Amniotic epithelial cell (primary cell): ENCODE data around the gene DYNLT4.
"Not testable (repeated sequence)": the region's sequence is repeated elsewhere in the genome, so short reads cannot be mapped to it uniquely, and the experiment has no call there.

Experiments used
- DNase-seq: peaks from one replicate; pipeline ENCODE4 v3.0.0-alpha.2; 2010; ENCODE audit warnings: low read depth

The DYNLT4 gene

DNA sequence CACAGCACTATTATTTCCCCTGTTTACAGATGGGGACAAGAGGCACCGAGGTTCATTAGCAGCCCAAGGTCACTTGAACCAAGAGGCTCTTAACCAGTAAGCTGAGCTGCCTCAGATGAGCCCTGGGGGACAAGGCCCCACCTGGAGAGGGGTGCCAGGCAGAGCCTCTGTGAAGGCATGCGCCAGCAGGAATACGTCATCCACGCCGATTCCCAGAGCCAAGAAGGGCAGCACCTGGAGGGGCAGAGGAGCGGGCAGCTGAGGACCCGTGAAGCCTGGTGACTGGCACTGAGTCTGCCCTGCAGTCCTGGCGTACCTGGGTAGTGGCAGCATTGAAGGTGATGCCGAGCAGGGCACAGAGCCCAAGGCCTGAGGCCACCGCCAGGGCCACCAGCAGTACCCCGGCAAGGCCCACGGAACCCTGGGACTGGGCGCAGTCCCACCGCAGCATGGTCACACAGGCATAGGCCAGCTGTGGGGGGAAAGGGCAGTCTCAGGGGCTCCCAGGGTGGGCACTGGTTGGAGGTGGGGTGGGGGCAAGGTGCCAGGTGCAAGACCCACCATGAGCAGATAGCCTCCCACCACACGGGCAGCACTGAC, 21.8 kb upstream of the DYNLT4 start:
- DNase-seq: no peak

DNA sequence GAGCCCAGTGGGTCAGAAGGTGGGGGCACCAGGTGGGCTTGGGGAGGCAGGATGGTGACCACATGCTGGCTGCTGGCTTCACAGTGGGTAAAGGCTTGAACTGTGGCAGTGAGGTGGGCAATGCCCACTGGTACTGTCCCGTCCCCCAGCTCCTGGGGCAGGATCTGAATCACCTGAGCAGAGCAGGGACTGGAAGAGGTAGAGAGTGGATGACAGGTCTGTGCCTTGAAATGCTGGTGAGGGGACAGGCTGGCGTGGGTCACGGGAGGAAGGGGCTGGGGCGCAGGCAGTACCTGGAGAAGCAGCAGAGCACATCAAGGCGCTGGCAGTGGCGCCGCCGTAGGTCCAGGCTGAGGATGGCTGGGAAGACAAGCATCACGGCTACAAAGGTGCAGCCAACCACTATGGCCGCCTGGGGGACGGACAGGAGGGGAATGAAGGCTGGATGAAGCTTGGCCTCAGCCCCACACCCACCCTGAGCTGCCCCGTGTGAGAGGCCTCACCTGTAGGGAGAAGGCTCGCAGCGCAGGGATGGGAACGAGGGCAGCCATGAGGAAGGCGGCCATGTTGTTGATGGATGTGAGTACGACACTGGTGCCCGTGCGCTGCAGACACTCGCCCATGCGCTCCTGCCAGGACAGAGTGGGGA, 21.0 kb upstream of the DYNLT4 start:
- DNase-seq: no peak

DNA sequence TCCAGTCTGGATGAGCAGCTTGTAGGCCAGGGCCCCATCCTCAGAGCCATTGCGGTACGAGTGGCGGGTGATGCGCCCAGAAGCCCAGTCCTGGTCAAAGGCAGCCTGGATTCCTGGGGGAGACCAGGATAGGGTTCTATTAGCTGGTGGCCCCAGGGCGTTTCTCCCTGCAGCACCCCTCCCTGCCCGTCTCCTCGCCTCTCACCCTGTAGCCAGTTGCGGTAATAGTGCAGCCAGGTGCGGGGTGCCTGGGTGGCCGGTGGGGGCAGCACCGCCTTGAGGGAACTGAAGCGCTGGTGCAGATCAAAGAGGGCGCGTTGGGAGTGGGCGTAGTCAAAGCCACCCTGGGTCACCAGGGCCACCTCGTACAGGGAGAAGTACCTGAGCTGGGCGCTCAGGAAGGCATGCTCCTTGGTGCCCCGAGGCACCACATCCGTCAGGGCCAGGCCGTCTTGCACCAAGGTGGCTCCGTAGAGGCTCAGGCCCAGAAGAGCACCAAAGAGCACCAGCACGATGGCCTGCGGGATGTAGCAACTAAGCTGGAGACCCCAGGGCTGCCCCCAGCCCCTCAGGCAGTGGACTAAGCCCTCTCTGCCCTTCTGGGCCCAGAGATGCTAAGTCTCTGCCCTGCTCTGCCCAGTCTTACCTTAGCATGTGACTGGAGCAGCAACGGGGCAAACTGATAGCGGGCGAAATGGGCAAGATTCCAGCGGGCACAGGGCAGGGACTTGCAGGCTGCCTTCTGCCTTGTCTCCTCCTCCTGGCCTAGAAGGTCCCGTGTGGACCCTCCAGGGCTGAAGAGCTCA, 20.2 kb upstream of the DYNLT4 start:
- no peak for DNase-seq

DNA sequence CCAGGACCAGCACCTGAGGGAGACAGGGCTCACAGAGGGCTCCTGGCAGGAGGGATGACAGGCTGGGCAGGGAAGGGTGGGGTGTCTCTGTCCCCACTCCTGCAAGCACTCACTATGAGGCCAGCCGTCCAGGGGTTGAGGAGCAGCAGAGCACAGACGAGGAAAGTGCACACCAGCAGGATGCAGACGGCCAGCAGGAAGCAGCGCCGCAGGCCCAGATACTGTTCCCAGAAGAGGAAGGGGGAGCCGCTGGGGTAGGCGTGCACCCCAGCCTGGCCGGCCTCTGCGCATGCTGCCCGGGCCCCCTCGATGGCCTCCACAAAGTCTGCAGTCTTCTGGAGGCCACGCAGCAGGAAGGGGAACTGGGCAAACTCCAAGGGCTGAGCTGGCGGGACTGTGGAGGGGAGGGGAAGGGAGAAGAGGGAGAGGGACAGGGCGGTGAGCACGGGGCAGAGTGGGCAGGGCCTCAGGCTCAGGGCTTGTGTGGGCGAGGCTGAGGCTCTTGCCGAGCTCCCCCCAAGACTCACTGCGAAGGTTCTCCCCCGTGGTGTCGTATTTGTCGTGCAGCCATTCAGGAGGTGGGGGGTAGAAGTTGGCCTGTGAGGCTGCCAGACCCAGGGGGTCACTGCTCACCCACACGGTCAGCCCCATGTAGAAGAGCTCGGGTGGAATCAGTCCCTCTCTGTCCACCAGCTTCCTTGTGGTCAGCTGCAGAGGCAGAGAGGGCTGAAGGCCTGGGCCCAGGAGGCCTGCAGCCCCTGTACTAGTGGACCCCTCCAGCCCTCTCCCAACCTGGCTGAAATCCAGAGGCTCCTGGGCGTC, 19.4 kb upstream of the DYNLT4 start:
- DNase-seq: no peak

DNA sequence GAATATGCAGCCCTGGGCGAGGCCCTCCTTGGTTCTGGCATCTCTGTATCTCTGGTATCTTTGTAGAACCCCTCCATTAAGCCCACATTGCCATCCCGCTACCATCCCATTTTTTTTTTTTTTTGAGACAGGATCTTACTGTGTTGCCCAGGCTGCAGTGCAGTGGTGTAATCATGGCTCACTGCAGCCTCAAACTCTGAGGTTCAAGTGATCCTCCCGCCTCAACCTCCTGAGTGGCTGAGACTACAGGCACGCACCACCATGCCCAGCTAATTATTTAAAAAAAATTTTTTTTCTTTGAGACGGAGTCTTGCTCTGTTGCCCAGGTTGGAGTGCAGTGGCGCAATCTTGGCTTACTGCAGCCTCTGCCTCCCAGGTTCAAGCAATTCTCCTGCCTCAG, 17.2 kb upstream of the DYNLT4 start:
- not testable (repeated sequence) for DNase-seq

DNA sequence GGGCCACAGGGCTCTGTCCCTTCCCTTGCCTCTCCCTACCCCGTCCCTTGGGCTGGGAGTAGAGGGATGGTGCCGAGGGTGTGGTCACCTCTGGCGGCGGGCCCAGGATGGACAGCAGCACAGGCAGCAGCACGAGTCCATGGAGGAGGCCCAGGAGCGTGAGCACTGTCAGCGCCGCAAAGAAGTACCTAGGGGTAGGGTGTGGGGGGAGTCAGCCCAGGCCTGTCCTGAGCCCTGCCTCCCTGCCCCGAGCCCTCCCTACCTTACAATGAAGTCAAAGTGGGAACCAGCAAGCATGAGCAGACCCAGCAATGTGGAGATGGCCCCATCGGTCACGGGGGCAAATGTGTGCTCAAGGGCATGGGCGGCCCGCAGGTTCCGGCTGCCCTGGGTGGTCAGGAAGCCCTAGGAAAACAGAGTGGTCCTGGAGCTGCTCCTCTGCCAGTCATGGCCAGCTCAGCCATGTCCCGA, 15.9 kb upstream of the DYNLT4 start:
- no peak for DNase-seq

DNA sequence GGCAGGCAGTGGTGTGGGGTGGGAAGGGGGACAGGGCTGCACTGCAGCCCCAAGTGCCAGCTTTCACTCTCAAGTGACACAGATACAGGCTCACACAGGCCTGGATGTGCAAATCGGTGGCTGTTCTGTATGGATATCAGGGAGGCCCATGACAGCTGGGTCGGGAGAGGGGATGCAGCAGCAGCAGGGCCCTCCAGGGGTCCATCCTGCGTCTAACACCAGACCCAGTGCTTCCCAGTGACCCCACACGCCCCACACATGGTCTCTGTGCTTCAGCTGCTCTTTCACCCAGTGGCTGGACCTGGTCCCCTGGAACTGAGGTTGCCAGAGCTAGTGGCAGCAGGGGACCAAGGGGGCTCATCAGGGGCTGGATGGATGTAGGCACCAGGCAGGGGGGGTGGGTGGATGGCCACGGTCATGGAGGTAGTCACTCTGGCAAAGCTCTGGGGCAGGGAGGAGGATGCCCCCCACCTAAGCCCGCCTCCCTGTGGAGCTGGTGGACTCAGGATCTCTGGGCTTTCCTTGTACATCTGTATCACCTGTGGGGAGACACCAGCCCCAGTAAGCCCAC, 15.1 kb upstream of the DYNLT4 start:
- no peak for DNase-seq

DNA sequence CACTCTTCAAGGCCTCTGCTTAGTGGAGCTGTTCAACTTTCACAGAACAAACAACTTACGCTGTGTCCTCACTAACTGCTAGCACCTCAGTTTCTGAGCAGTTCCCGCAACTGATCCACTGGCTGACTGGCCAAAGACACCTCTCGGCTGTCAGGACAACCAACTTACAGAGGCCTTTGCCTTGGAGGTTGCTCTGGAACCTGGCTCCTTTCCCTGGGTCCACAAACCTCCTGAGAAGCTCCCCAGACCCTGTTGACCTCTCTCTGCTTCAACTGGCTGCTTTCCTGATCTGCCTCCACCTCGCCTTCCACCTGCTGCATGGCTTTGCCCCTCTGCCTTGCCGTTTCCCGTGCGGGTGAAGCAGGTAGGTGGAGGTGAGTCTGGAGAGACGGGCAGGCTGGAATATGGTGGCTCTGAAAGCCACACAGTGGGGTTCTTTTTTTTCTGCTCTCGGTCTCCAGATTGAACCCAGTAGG, 14.1 kb upstream of the DYNLT4 start:
- DNase-seq: no peak

DNA sequence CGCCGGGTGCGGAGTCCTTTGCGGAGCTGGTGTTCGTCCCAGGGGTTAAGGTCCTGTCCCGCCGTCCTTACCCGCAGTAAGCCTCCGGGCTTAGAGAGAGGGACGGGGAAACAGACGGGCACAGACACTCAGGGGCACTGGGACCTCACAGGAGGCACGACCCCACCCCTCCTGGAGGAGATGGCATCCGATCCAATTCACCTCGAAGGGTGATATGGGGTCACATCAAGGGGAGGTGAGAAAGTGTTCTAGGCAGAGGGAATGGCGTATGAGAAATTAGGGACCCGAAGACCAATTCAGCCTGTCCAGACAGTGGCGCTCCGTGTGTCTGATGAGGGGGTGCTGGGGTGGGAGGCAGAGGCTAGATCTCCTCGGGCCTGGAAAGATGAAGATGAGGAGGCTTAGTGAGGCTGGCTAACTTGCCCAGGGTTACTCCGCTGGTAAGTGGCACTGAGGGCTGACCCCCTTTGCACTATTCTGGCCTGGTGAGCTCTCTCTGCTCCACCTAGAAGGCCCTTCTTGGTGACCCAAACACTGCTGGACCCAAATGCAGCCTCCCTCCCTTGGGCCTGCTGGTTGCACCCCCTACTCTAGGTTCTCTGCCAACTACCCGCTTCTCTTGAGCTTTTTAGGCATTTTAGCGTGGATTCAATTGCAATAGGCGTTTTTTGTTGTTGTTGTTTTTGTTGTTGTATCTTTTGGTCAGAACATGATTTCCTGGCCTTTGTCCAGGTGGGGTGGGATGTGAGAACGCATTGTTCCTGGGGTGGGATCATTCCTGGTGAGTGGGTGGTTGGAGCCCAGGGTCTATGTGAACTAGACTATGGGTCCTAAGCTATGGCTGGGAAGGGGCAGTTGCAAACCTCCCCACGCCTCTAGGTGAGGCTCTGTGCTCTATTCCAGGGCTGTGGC, 13.4 kb upstream of the DYNLT4 start:
- DNase-seq: no peak

DNA sequence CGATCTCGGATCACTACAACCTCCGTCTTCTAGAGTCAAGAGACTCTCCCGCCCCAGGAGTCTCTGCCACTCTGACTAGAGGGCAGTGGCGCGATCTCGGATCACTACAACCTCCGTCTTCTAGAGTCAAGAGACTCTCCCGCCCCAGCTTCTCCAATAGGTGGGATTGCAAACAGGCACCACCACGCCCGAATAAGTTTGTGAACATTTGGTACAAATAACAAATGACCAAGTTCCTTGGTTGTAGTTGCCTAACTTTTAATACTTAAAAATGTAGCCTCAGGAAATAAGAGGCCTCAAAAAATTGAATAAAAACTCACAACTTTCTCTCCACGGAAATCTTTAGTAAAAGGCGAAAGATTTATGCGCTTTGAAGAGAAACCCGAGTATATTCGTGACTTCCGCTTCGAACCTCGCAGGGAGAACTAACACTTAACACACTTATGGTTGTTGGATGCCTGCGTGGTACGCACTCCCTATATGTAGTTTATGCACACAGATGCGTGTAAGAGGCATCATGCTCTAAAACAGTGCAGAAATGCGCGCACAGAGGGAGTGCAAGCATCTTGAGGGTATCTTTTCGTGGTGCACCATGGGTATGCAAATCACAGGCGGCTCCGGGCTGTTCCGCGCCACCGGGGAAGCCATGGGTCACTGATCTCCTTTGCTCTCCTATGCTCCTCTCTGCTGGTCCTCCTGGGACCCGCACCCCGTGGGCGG, 12.6 kb upstream of the DYNLT4 start:
- peak; percentile 96 for DNase-seq

DNA sequence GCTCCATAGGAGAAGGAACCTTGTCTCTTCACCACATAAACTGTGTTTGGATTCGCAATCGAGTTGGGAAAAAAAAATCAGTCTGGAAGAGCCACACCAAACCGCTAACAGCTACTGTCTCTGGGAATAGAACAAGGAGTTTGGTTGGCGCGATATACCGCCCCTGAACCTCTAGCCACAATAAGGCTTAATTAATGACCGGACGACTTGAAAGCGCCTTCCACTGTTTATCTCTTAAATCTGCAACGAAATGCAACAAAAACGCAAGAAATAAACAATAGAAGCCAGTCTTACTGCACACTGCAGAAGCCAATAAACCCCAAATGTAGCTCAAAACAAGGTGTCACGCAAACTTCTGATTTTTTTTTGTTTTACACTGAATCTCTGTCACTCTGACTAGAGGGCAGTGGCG, 12.1 kb upstream of the DYNLT4 start:
- DNase-seq: peak; percentile 70

DNA sequence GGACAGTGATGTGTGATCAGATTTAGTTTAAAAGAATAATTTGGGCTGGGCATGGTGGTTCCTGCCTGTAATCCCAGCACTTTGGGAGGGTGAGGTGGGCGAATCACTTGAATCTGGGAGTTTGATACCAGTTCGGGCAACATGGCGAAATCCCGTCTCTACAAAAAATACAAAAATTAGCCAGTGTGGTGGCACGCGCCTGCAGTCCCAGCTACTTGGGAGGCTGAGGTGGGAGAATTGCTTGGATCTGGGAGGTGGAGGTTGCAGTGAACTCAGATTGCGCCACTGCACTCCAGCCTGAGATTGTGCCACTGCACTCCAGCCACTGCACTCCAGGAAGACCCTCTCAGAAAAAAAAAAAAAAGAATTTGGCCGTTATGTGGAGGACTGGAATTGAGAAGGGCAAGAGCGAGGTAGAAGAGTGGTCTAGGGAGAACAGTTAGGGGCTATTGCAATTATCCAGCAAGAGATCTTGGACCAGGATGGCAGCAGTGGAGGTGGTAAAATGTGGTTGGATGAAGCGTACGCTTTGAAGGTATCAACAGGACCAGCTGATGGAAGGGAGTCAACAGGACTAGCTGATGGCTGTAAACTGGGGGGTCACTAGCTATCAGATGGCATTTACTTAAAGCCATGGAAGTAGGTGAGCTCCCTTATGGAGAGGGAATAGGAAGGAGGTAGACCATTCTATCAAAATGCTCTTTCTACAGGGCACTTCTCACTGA, 10.8 kb upstream of the DYNLT4 start:
- no peak for DNase-seq

DNA sequence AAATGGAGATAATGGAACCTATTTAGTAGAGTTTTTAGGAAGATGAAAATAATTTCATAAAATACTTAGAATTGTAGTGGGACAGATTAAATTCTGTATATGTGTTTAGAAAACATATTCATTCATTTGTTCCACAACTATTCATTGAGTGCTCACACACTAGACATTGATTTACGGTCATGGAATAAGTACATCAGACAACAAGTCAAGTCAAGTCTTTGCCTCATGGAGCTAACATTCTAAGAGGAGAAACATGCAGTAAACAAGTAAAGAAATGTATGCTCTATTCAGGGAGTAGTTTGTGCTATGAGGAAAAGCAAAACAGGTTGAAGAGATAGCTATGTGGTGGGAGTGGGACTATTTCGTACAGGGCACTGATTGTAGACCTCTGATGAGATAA, 10.2 kb upstream of the DYNLT4 start:
- DNase-seq: no peak

DNA sequence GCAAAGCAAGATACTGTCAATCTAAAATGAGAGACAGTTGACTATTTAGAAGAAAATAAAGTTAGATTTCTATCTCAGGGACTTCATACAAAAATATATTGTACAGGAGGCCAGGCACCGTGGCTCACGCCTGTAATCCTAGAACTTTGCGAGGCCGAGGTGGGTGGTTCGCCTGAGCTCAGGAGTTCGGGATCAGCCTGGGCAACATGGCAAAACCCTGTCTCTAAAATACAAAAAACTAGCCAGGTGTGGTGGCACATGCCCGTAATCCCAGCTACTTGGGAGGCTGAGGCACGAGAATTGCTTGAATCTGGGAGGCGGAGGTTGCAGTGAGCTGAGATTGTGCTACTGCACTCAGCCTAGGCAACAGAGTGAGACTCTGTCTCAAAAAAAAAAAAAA, 8.8 kb upstream of the DYNLT4 start:
- not testable (repeated sequence) for DNase-seq

DNA sequence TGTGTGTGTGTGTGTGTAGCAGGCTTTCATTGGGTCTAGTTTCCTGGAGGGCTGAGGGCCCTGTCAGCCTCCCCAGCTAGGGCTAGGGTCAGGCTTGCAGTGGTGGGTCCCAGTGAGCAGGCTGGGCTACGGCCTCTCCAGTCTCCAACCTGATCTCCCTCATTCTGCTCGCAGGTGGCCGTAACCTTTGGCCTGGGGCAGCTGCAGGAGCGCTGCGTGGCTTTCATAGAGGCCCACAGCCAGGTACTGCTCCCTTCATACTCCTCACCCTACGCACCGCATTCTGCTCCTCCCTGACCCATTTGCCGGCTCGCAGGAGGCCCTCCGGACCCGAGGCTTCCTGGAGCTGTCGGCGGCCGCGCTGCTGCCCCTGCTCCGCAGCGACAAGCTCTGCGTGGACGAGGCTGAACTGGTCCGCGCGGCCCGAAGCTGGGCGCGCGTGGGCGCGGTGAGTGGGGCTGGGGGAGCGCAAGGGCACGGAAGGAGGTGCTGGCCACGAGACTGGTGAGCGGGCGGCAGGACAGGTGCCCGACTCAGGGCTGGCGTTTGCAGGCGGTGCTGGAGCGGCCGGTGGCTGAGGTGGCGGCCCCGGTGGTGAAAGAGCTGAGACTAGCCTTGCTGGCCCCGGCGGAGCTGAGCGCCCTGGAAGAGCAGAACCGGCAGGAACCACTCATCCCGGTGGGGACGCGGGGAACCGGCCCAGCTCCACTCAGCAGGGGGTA, 5.8 kb upstream of the DYNLT4 start:
- DNase-seq: no peak

DNA sequence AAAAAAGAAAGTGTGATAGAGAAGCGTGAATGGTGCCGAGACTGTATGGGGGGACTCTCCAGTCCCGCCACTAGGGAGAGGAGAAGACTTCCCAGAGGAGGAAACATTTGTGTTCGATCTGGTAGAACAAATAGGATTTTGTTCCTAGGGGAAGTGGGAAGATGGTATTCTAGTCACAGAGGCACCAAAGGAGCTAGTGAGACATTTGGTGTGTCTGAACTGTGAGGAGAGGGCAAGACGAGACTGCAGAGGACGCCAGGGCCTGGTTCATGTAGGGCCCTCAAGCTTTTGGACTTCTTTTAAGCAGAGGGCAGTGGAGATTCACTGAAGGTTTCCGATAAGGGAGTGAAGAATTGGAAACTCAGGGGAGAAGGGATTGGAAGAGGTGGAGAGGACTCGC, 4.1 kb upstream of the DYNLT4 start:
- no peak for DNase-seq

DNA sequence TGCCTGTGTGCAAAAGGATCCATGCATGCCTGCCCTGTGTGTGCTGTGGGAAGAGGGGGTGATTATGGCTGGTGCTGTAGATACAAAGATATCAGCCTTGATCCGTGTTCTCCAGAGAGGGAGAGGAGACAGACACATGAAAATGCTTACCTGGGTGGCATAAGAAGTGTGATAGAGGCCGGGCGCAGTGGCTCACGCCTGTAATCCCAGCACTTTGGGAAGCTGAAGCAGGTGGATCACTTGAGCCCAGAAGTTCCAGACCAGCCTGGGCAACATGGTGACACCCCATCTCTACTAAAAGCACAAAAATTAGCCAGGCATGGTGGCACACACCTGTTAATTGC, 3.6 kb upstream of the DYNLT4 start:
- DNase-seq: not testable (repeated sequence)

DNA sequence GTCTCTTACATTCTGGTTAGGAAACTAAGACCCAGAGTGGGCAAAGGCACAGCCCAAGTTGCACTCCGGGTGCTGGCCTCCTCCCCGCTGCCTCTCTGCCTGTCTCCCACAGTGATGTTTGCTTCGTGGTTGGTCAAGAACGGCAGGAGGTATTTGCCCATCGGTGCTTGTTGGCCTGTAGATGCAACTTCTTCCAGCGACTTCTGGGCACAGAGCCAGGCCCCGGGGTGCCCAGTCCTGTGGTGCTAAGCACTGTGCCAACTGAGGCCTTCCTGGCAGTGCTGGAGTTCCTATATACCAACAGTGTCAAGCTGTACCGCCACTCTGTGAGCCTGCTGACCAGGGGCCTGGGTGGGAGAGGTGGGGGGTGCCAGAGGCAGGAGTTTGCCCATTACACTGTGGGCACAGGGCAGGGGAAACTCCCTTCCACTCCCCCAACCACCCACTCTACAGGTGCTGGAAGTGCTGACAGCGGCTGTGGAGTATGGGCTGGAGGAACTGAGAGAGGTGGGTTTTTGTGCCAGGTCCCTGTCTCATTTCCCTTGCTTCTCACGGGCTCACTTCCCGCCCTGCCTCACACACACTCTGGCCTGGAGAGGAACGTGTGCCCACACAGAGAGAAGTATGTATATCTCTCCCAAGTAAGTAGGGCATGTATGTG, 3.1 kb upstream of the DYNLT4 start:
- DNase-seq: peak; percentile 48
